ENCODE measurements around the gene CLEC9A. TPM values are rescaled to one million over a fixed set of nuclear protein-coding genes. Genes with fewer than 3 reads are reported as not detected.

Gene CLEC9A
- total RNA-seq, 1 donor from 2014 or later: not detected

DNA sequence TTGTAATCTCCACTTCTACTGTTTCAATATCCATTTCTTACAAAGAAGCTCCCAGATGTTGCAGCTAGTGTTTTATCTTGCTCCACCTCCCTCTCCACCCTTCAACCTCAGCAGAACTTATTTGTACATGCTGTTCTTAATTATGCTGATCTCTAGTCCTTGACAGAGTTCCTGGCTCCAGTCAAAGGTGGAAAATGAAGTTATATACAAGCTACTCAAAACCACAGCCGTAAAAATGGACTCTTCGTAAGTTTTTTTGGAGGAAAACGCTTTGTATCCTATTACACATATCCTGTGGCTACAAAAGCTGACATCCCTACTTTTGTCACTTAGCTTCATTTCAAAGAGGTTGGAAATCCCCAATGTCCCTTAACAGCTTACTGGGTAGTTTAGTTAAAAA lies 67.0 kb downstream of the CLEC9A start:
- H3K27me3 Mint-ChIP-seq (ENCODE audit: low read depth): peaks cover 2% of the 10 kb centered on the region

DNA sequence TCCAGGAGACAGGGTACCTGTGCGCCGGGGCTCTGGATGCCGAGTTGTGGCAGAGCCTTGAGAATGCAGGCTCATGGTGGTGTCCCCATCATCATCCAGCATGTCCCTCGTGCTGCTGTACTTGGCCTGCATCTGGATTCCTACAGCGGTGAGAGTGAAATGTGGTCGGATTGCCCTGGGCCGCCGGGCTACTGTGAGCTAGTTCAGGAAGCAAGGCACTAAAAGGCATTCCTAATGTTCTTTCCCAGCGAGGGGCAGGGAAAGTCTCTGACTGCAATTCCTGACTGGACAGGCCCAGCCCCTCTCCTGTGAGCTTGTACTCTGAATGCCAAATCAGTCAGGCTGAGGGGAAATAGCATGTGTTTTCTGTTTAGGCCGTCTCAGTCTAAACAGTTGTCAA lies 68.3 kb downstream of the CLEC9A start, which contains the start of gene CLEC1A:
TSS of gene CLEC1A (minus strand) at position 195 of the 400 bp plus-strand sequence. CDS start at position 132, 63 bp downstream.
- Mint-ChIP-seq H3K27ac (no peak within 1 kb of the TSS), H3K27me3 (ENCODE audit: low read depth) (peaks cover 2% of the 10 kb centered on the region), H3K9me3 (no peaks in the 10 kb centered on the region), H3K36me3 (ENCODE audit: low read depth) (no peaks in the 10 kb centered on the region), H3K4me3 (ENCODE audit: low read depth) (no peak within 1 kb of the TSS), H3K4me1 (ENCODE audit: low read depth) (no peaks in the 10 kb centered on the region)
- no peak for DNase-seq (ENCODE audit: low spot score)
- intact Hi-C loops (cut with micrococcal nuclease): no loop called here

More for the DNA sequence above, 67.0 kb downstream of the CLEC9A start:
- Mint-ChIP-seq H3K36me3 (ENCODE audit: low read depth) (no peaks in the 10 kb centered on the region), H3K9me3 (no peaks in the 10 kb centered on the region), H3K4me3 (ENCODE audit: low read depth) (no peak overlapping the region), H3K27ac (no peak overlapping the region), H3K4me1 (ENCODE audit: low read depth) (no peaks in the 10 kb centered on the region)
- intact Hi-C loops (cut with micrococcal nuclease): no loop called here
- DNase-seq (ENCODE audit: low spot score): no peak

DNA sequence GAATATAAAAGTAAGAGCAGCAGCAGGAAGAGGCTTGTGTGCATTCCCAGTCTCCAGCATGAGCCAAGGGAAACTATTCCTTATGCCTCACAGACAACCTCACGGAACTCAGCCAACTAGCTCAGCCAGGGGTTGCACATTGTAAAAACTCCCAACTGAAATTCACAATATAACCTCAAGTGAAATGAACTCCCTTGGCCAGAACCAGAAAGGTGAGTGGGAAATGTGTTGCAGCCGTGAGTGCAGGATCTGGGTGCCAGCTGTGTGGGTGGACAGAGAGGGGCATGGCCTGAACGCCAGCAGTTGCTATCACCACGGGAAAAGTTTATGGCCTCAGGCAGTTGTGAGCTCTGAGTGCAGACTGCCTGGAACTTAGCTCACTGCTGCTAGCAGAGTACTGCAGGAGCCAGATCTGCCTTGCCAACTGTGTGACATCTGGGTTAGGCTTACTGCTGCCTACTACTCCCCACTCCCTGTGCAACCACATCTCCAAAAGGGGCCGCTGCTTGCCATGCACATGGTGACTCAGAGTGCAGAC lies 70.6 kb downstream of the CLEC9A start:
- DNase-seq (ENCODE audit: low spot score): no peak
- no peaks in the 10 kb centered on the region for H3K36me3 Mint-ChIP-seq (ENCODE audit: low read depth)
- no peak overlapping the region for H3K27ac Mint-ChIP-seq
- intact Hi-C loops (cut with micrococcal nuclease): no loop called here
- H3K9me3 Mint-ChIP-seq: no peaks in the 10 kb centered on the region
- H3K4me3 Mint-ChIP-seq (ENCODE audit: low read depth): no peak overlapping the region
- H3K27me3 Mint-ChIP-seq (ENCODE audit: low read depth): peaks cover 12% of the 10 kb centered on the region
- no peaks in the 10 kb centered on the region for H3K4me1 Mint-ChIP-seq (ENCODE audit: low read depth)

DNA sequence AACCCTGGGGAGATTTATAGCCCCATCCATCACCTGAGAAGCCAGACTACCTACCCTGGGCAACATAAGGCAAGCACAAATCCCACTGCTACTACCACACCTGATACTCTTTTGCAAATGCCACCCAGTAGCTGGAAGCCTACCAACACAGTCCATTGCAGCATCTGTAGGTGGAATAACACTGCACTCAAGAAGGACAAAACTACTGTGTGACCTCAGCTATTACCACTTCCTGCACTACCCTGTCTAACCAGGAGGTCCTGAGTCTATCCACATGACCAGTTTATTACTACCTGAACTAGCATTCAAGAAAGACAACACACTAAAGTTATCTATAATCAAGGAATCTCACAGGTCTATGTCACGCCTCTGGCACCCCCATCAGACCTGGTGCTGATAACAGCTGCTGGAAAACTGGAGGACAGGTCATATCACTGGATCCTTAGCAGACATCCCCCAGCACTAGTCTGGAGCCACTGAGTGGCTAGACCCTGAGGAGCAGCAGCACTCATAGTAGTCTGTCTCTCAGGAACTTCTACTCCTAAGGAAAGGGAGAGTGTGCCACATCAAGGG lies 71.3 kb downstream of the CLEC9A start:
- intact Hi-C loops (cut with micrococcal nuclease): no loop called here
- Mint-ChIP-seq H3K4me3 (ENCODE audit: low read depth) (no peak overlapping the region), H3K36me3 (ENCODE audit: low read depth) (no peaks in the 10 kb centered on the region), H3K27ac (no peak overlapping the region), H3K9me3 (no peaks in the 10 kb centered on the region), H3K4me1 (ENCODE audit: low read depth) (no peaks in the 10 kb centered on the region), H3K27me3 (ENCODE audit: low read depth) (peaks cover 13% of the 10 kb centered on the region)
- no peak for DNase-seq (ENCODE audit: low spot score)

DNA sequence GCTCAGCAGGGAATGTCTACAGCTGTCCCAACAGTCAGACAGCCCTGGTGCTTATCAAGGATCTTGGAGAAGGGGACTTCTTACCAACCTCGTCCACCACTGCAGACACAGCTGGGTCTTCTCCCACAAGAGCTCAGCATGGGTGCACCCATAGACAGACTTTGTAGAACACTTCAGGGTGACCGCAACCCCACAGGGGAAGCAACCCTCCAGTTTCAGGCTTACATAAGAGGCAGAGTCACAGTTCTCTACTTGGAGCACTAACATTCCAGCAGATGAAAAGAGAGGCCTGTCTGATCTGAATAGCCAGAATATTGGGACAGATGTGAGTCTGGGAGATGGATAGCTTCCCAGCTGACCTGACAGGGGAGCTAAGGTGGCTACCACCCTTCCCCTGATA lies 71.8 kb downstream of the CLEC9A start:
- Mint-ChIP-seq H3K27me3 (ENCODE audit: low read depth) (peaks cover 13% of the 10 kb centered on the region), H3K27ac (no peak overlapping the region), H3K36me3 (ENCODE audit: low read depth) (no peaks in the 10 kb centered on the region), H3K4me1 (ENCODE audit: low read depth) (no peaks in the 10 kb centered on the region), H3K9me3 (no peaks in the 10 kb centered on the region), H3K4me3 (ENCODE audit: low read depth) (no peak overlapping the region)
- no peak for DNase-seq (ENCODE audit: low spot score)
- intact Hi-C loops (cut with micrococcal nuclease): no loop called here

DNA sequence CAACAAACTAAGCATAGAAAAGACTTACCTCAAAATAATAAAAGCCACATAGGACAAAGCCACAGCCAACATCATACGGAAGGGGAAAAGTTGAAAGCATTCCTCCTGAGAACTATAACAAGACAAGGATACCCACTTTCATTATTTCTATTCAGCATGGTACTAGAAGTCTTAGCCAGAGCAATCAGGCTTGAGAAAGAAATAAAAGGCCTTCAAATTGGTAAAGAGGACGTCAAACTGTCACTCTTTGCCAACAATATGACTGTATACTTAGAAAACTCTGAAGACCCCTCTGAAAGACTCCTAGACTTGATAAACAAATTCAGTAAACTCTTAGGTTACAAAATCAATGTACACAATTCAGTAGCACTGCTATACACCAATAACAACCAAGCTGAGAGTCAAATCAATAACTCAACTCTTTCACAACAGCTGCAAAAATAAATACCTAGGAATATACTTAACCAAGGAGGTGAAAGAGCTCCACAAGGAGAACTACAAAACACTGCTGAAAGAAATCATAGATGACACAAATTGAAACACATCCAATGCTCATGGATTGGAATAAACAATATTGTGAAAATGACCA lies 79.9 kb downstream of the CLEC9A start:
- H3K27ac Mint-ChIP-seq: no peak overlapping the region
- DNase-seq (ENCODE audit: low spot score): no peak
- peaks cover 15% of the 10 kb centered on the region for H3K27me3 Mint-ChIP-seq (ENCODE audit: low read depth)
- H3K36me3 Mint-ChIP-seq (ENCODE audit: low read depth): no peaks in the 10 kb centered on the region
- no peaks in the 10 kb centered on the region for H3K9me3 Mint-ChIP-seq
- no peaks in the 10 kb centered on the region for H3K4me1 Mint-ChIP-seq (ENCODE audit: low read depth)
- H3K4me3 Mint-ChIP-seq (ENCODE audit: low read depth): no peak overlapping the region
- intact Hi-C loops (cut with micrococcal nuclease): no loop called here

DNA sequence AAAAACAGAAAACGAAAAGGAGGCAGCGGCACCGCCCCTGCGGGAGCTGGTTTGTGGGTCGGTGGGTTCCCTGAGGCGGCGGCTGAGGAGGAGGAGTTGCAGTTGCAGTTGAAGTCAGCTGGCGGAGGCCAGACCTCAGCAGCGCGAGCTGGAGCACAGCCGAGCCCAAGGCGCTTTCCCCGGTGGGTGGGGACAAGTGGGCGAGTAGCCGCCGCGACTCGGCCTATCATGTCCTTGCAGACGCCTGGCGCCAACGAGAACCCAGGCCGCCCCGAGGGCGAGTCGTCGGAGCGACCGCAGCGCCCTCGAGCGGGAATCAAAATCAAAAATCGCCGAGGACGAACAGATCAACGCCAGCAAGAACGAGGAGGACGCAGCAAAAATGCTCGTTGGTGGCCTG lies 81.0 kb downstream of the CLEC9A start:
- Mint-ChIP-seq H3K9me3 (no peaks in the 10 kb centered on the region), H3K4me1 (ENCODE audit: low read depth) (no peaks in the 10 kb centered on the region), H3K4me3 (ENCODE audit: low read depth) (no peak overlapping the region), H3K36me3 (ENCODE audit: low read depth) (no peaks in the 10 kb centered on the region), H3K27ac (no peak overlapping the region), H3K27me3 (ENCODE audit: low read depth) (peaks cover 7% of the 10 kb centered on the region)
- intact Hi-C loops (cut with micrococcal nuclease): no loop called here
- no peak for DNase-seq (ENCODE audit: low spot score)

DNA sequence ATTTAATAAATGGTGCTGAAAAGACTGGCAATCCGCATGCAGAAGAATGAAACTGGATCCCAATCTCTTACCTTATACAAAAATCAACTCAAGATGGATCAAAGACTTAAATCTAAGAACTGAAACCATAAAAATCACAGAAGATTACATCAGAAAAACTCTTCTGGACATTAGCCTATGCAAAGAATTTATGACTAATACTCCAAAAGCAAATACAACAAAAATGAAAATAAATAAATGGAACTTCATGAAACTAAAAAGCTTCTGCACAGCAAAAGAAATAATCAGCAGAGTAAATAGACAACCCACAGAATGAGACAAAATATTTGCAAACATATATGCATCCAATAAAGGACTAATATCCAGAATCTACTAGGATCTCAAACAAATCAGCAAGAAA lies 82.6 kb downstream of the CLEC9A start:
- intact Hi-C loops (cut with micrococcal nuclease): no loop called here
- H3K27me3 Mint-ChIP-seq (ENCODE audit: low read depth): peaks cover 6% of the 10 kb centered on the region
- no peak overlapping the region for H3K4me3 Mint-ChIP-seq (ENCODE audit: low read depth)
- H3K36me3 Mint-ChIP-seq (ENCODE audit: low read depth): no peaks in the 10 kb centered on the region
- no peak overlapping the region for H3K27ac Mint-ChIP-seq
- H3K9me3 Mint-ChIP-seq: no peaks in the 10 kb centered on the region
- H3K4me1 Mint-ChIP-seq (ENCODE audit: low read depth): no peaks in the 10 kb centered on the region
- no peak for DNase-seq (ENCODE audit: low spot score)

DNA sequence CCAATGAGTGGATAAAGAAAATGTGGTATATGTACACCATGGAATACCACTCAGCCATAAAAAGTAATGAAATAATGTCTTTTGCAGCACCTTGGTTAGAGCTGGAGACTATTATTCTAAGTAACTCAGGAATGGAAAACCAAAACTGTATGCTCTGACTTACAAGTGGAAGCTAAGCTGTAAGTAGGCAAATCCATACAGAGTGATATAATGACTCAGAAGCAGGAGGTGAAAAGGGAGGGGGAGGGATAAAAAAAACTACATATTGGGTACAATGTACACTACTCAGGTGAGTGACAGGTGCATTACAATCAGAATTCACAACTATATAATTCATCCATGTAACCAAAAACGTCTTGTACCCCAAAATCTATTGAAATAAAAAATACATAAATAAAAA lies 83.4 kb downstream of the CLEC9A start:
- Mint-ChIP-seq H3K27ac (no peak overlapping the region), H3K9me3 (no peaks in the 10 kb centered on the region), H3K4me1 (ENCODE audit: low read depth) (no peaks in the 10 kb centered on the region)

DNA sequence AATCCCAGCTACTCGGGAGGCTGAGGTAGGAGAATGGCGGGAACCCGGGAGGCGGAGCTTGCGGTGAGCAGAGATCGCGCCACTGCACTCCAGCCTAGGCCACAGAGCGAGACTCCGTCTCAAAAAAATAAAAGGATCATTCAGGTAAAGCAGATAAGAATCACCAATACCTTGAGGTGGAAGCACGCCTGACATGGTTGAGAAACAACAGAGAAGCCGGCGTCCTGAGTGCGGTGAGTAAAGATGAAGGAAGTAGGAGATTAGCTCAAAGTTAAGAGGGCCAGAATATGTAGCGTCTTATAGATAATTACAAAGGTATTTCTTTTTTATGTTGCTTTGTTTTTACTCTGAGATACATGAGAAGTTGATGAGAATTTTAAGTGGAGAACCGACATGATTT lies 84.8 kb downstream of the CLEC9A start:
- intact Hi-C loops (cut with micrococcal nuclease): no loop called here
- no peaks in the 10 kb centered on the region for H3K4me1 Mint-ChIP-seq (ENCODE audit: low read depth)
- peaks cover 15% of the 10 kb centered on the region for H3K27me3 Mint-ChIP-seq (ENCODE audit: low read depth)
- no peak overlapping the region for H3K27ac Mint-ChIP-seq
- no peak overlapping the region for H3K4me3 Mint-ChIP-seq (ENCODE audit: low read depth)
- no peak for DNase-seq (ENCODE audit: low spot score)
- no peaks in the 10 kb centered on the region for H3K9me3 Mint-ChIP-seq
- H3K36me3 Mint-ChIP-seq (ENCODE audit: low read depth): no peaks in the 10 kb centered on the region

More for the DNA sequence above, 83.4 kb downstream of the CLEC9A start:
- intact Hi-C loops (cut with micrococcal nuclease): no loop called here
- no peak for DNase-seq (ENCODE audit: low spot score)
- Mint-ChIP-seq H3K36me3 (ENCODE audit: low read depth) (no peaks in the 10 kb centered on the region), H3K4me3 (ENCODE audit: low read depth) (no peak overlapping the region), H3K27me3 (ENCODE audit: low read depth) (peaks cover 8% of the 10 kb centered on the region)

Other genes with a start within 250 kb of the CLEC9A start
- gene KLRF1, start 203.2 kb upstream of the CLEC9A start, total RNA-seq: not detected in 2 replicates
- 5.0 and 5.1 TPM in 2 replicates for gene CLEC2B, start 161.3 kb upstream of the CLEC9A start, total RNA-seq
- not detected in 2 replicates for gene KLRF2, start 149.2 kb upstream of the CLEC9A start, total RNA-seq
- not detected in 2 replicates for gene CLEC2A, start 98.3 kb upstream of the CLEC9A start, total RNA-seq
- 0.30 and 0.32 TPM in 2 replicates for gene CLEC12A, start 59.3 kb upstream of the CLEC9A start, total RNA-seq
- gene CLEC1B, start 31.6 kb upstream of the CLEC9A start, total RNA-seq: not detected in 2 replicates
- not detected in 2 replicates for gene CLEC12B, start 20.1 kb upstream of the CLEC9A start, total RNA-seq
- not detected in 2 replicates for gene CLEC1A, start 68.3 kb downstream of the CLEC9A start, total RNA-seq
- gene CLEC7A, start 99.5 kb downstream of the CLEC9A start, total RNA-seq: not detected in 2 replicates
- gene OLR1, start 141.4 kb downstream of the CLEC9A start, total RNA-seq: not detected in 2 replicates
- gene TMEM52B, start 148.3 kb downstream of the CLEC9A start, total RNA-seq: not detected in 2 replicates
- gene GABARAPL1, start 182.2 kb downstream of the CLEC9A start, total RNA-seq: 4.0 and 5.2 TPM in 2 replicates

All from activated T-helper 2 cell treated with anti-CD3 and anti-CD28 coated beads, Interferon-gamma antibody, Interleukin-2, Interleukin-4, amounts not matched to agents 10 μg/mL and 5 μg/mL and 100 μg/mL, durations not matched to agents 14 hours and 24 hours and 36 hours (primary cell).